HEK293T (cell line): Measurements from ENCODE around the gene TMED9.
"Not testable (repeated sequence)": the region's sequence is repeated elsewhere in the genome, so short reads cannot be mapped to it uniquely, and the experiment has no call there.

Experiments used
- CTCF ChIA-PET: fragments of 350-600 bp; formaldehyde crosslinking; extraction: SDS; loops from one replicate; lab custom pipeline; 2021; ENCODE audit warnings: antibody characterized with exemption, inconsistent platforms; lab: Yijun Ruan, JAX
- POLR2A ChIA-PET: fragments of 350-600 bp; formaldehyde crosslinking; extraction: SDS; loops from one replicate; lab custom pipeline; 2020; ENCODE audit warnings: antibody characterized with exemption, inconsistent platforms; lab: Yijun Ruan, JAX
- DNase-seq: peaks from one replicate; pipeline ENCODE4 v3.0.0; 2012; ENCODE audit warnings: mixed read lengths; ENCODE audit errors: extremely low spot score
- ARNT ChIP-seq: fragments of 450-650 bp; IDR thresholded peaks from 2 replicates; pipeline ENCODE4 v1.6.1; 2017; ENCODE audit warnings: mild to moderate bottlenecking
- BHLHE40 ChIP-seq: fragments of 450-650 bp; IDR thresholded peaks from 2 replicates; pipeline ENCODE4 v1.6.1; 2016; ENCODE audit warnings: mild to moderate bottlenecking, moderate library complexity, borderline replicate concordance
- ELF4 ChIP-seq: fragments of 450-650 bp; IDR thresholded peaks from 2 replicates; pipeline ENCODE4 v1.6.1; 2017; ENCODE audit warnings: antibody characterized with exemption
- FOXA1 ChIP-seq: fragments of 450-650 bp; IDR thresholded peaks from 2 replicates; pipeline ENCODE4 v1.6.1; 2016; ENCODE audit warnings: mild to moderate bottlenecking
- FOXK2 ChIP-seq: fragments of 450-650 bp; IDR thresholded peaks from 2 replicates; pipeline ENCODE4 v1.6.1; 2016; ENCODE audit warnings: mild to moderate bottlenecking
- FOXM1 ChIP-seq: fragments of 450-650 bp; IDR thresholded peaks from 2 replicates; pipeline ENCODE4 v1.6.1; 2017; ENCODE audit warnings: mild to moderate bottlenecking, borderline replicate concordance
- HDGF ChIP-seq: fragments of 450-650 bp; IDR thresholded peaks from 2 replicates; pipeline ENCODE4 v1.6.1; 2017; ENCODE audit warnings: antibody characterized with exemption, borderline replicate concordance
- L3MBTL2 ChIP-seq: fragments of 450-650 bp; conservative IDR thresholded peaks from 2 replicates; pipeline ENCODE4 v1.6.1; 2016; ENCODE audit warnings: mild to moderate bottlenecking
- NFRKB ChIP-seq: fragments of 450-650 bp; IDR thresholded peaks from 2 replicates; pipeline ENCODE4 v1.6.1; 2016; ENCODE audit warnings: mild to moderate bottlenecking, moderate library complexity
- SP1 ChIP-seq: fragments of 450-650 bp; IDR thresholded peaks from 2 replicates; pipeline ENCODE4 v1.6.1; 2017
- SUZ12 ChIP-seq: fragments of 450-650 bp; IDR thresholded peaks from 2 replicates; pipeline ENCODE4 v1.6.1; 2016; ENCODE audit warnings: mild to moderate bottlenecking
- TARDBP ChIP-seq: fragments of 450-650 bp; IDR thresholded peaks from 2 replicates; pipeline ENCODE4 v1.6.1; 2016
- ZNF384 ChIP-seq: fragments of 450-650 bp; IDR thresholded peaks from 2 replicates; pipeline ENCODE4 v1.6.1; 2016
- TF ChIP-seq, protein P1 (sequence below): fragments of 450-650 bp; IDR thresholded peaks from 2 replicates; pipeline ENCODE4 v1.6.1; 2016

The TMED9 gene

DNA sequence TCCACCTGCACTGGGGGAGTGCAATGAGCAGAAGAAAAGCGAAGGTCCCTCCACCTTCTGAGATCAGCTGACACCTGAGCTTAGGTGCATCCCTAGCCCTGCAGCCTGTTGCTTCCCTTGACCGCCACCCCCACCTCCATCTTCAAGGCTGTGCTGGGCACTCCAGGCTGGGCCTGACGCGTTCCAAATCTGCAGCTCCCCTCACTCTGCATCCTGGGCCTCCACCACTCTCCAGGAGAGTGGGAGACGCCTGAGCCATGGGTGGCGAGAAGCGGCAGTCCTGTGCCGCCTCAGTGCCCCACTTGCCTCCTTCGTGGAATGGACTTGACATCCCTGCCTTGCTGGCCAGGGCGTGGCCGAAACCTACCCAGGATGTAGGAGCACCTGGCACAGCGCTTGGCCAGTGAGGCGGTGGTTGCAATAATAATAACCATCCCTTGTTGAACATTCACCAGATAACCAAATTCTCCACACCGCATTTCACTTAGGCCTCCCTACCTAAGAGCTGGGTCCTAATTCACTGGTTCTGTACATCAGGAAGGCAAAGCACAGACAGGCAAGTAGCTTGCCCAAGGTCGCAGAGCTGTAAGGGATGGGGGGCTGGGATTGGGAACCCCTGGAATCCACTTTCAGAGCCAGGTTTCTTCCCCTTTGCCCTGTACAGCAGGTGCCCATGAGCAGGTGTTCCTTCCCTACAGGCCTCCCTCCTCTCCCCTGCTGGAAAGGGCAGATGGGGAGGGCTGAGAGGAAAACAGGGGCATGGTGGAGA is 19.6 kb downstream of the TMED9 start:
- TF ChIP-seq, protein P1, sequence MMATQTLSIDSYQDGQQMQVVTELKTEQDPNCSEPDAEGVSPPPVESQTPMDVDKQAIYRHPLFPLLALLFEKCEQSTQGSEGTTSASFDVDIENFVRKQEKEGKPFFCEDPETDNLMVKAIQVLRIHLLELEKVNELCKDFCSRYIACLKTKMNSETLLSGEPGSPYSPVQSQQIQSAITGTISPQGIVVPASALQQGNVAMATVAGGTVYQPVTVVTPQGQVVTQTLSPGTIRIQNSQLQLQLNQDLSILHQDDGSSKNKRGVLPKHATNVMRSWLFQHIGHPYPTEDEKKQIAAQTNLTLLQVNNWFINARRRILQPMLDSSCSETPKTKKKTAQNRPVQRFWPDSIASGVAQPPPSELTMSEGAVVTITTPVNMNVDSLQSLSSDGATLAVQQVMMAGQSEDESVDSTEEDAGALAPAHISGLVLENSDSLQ = no peak
- TF ChIP-seq SP1 (no peak), BHLHE40 (no peak), TARDBP (no peak), ELF4 (no peak), NFRKB (no peak), FOXM1 (no peak), SUZ12 (no peak), ARNT (no peak), HDGF (no peak)
- no peak for DNase-seq
- POLR2A ChIA-PET = interaction anchor here (0.7 kb wide), 1 partner anchor 12 kb away, joined by 3 read pairs; the partner anchor contains the start of gene B4GALT7
- CTCF ChIA-PET = no interaction called here

DNA sequence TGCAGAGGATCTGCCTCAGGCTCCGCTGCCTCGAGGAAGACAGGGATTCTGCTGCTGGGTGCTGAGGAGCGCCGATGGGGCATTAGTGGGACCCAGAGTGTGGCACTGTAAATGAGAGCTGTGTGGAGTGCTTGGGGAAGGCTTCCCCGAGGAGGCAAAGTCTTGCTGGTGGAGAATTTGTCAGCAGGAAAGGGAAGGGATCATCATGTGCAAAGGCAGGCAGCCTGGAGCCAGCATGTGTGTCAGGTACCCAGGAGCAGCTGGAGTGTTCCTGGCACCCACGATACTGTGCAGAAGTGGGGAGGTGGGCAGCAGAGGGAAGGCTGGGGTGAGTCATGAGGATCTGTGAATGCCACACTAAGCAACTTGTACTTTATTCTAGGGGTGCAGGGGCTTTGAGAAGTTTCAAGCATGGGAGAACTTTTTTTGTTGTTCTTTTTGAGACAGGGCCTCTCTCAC is 20.2 kb downstream of the TMED9 start:
- POLR2A ChIA-PET = no interaction called here
- no peak for DNase-seq
- CTCF ChIA-PET = no interaction called here
- TF ChIP-seq FOXM1 (no peak), L3MBTL2 (no peak), TARDBP (no peak), FOXK2 (no peak), ARNT (no peak), SUZ12 (no peak), NFRKB (no peak), FOXA1 (no peak), ZNF384 (no peak)

DNA sequence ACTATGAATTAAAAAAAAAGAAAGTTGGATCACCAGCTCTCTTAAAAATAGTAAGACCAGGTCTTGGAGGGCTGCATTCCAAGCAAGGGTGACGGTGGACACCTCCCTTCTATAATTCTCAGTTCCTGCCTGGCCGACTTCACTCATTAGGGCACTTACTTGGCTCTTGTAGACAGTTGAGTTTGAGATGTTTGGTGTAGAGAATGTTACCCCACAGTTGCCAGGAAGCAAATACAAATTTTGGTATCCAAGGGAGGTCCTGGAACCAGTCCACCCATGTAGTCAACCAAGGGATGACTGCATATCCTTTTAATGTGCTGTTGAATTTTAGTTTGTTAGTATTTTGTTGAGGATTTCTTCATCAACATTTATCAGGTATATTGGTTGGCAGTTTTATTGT is 28.6 kb downstream of the TMED9 start:
- no peak for DNase-seq
- ChIA-PET CTCF (no interaction called here), POLR2A (no interaction called here)
- TF ChIP-seq NFRKB = no peak
- TF ChIP-seq L3MBTL2 = no peak
- no peak for TF ChIP-seq SP1
- TF ChIP-seq FOXK2 = no peak
- no peak for TF ChIP-seq ZNF384
- TF ChIP-seq ARNT = no peak
- TF ChIP-seq TARDBP = no peak
- no peak for TF ChIP-seq FOXA1

DNA sequence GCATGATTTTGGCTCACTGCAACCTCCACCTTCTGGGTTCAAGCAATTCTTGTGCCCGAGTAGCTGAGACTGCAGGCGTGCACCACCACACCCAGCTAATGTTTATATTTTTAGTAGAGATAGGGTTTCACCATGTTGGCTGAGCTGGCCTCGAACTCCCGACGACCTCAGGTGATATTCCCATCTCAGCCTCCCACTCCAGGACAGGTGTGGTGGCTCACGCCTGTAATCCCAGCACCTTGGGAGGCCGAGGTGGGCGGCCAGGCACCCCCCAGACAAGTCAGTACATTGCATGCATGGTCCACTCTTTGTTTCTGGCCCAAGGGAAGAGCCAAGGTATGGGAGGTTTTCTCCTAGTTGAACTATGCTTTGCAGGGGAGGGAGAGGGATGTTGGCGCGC is 32.2 kb downstream of the TMED9 start:
- DNase-seq, CTCF ChIA-PET, POLR2A ChIA-PET: not testable (repeated sequence)

DNA sequence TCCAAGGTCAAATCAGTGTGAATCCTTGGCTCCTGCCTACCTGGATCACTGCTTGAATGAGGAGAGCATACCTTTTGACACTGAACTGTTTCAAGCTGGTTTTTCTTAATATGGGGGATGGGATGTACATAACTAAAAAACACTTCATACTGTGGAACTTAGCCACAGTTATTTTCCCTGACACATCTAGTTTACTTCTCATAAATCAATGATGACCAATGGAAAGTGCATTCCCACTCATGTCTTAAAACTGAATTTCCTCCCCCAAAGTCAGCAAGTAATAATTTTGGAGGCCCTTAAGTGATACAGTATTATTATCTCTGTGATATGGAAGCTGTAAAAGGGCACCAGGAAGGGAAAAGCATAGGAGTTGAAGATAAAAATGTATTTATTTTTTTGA is 38.2 kb downstream of the TMED9 start:
- CTCF ChIA-PET, POLR2A ChIA-PET, DNase-seq: not testable (repeated sequence)

DNA sequence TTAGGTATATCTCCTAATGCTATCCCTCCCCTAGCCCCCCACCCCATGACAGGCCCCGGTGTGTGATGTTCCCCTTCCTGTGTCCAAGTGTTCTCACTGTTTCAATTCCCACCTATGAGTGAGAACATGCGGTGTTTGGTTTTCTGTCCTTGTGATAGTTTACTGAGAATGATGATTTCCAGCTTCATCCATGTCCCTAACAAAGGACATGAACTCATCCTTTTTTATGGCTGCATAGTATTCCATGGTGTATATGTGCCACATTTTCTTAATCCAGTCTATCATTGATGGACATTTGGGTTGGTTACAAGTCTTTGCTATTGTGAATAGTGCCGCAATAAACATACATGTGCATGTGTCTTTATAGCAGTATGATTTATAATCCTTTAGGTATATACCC is 42.9 kb downstream of the TMED9 start:
- CTCF ChIA-PET, DNase-seq, POLR2A ChIA-PET: not testable (repeated sequence)

DNA sequence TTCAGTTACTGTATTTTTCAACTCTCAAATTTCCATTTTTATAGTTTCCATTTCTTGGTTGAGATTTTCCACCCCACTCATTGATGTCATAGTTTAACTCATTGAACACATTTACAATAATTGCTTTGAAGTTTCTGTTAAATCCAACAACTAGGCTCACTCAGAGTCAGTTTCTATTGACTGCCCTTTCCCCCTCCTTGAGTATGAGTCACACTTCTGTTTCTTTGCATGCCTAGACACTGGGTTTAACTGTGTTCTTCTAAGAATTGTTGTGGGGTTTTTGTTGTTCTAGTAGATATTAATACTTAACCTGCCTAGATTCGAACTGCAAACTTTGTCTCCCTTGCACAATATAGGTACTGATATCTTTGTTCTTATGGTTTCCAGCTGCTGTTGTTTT is 53.5 kb downstream of the TMED9 start:
- DNase-seq, CTCF ChIA-PET, POLR2A ChIA-PET: not testable (repeated sequence)
